ENCODE measurements around the gene CA12.

CA12 gene

DNA sequence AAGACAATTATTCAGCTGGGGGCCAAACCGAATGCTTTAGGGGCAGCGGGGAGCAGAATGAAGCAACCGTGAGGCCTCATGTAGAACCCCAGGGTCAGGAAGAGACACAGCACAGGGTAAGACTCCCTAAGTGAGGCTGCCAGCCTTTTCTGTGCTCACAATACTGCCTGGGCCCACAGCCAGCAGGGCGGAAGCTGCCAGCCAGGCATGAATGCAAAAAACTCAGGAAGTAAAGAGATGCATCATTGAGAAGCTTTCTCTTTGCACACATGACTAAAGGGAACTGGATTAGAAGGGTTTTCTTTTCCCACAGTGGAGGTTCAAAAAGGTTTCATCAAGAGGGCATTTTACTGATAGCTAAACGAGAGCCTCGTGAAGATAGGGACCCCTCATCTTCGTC lies 33.3 kb downstream of the CA12 start:
- TF ChIP-seq GATA3 (IDR thresholded peaks at IDR 0.05; ENCODE audit: low read depth, low read length), result no peak

GRCh38 chr15:63347074-63347857 lies 34.4 kb downstream of the CA12 start:
- TF ChIP-seq GATA3 (IDR thresholded peaks at IDR 0.05; ENCODE audit: low read depth, low read length) (0 out of 2 replicates have a peak, but pooled peaks have one; percentile 27), GATA2 (IDR thresholded peaks at IDR 0.05; ENCODE audit: low read depth, low read length) (no peak)

GRCh38 chr15:63345391-63345752 lies 36.3 kb downstream of the CA12 start:
- TF ChIP-seq GATA2 (IDR thresholded peaks at IDR 0.05; ENCODE audit: low read depth, low read length) (no peak), GATA3 (IDR thresholded peaks at IDR 0.05; ENCODE audit: low read depth, low read length) (no peak)

DNA sequence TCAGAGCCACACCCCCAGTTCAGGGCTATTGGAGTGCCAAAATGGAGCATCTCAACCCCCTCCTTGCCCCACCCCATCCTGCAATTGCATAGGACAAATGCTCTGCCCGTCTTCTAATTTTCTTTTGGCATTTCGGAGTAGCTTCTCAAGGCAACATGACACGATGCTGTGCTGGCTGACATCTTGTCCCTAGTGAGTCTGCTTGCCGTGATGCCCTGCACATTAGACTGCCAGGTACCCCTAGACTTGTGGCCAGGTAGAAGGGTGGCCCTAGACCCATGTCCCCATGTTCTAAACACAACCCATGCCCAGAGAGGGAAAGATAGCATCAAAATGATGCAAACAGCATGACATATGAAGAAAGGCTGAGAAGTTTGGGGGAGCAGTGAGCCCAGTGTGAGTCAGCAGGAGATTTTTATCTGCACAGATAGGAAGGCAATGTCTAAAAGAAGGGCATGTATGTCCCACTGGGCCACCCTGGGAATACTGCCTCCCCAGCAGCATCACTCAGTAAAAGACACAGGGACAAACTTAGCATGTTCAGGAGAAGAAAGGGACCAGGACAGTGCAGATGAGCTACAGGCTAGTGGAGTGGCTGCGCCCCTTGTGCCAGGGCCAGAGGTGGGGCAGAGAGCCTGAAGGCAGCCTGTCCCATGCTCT lies 36.8 kb downstream of the CA12 start:
- TF ChIP-seq GATA3 (IDR thresholded peaks at IDR 0.05; ENCODE audit: low read depth, low read length) (no peak), GATA2 (IDR thresholded peaks at IDR 0.05; ENCODE audit: low read depth, low read length) (no peak; the same call in 1 of the 2 replicates)

- TF ChIP-seq GATA3 (IDR thresholded peaks at IDR 0.05; ENCODE audit: low read depth, low read length) (no peak), GATA2 (IDR thresholded peaks at IDR 0.05; ENCODE audit: low read depth, low read length) (no peak)
These were observed 39.7 kb downstream of the CA12 start for GRCh38 chr15:63341898-63342297.

GRCh38 chr15:63340878-63341277 lies 40.8 kb downstream of the CA12 start:
- TF ChIP-seq GATA2 (IDR thresholded peaks at IDR 0.05; ENCODE audit: low read depth, low read length) (no peak), GATA3 (IDR thresholded peaks at IDR 0.05; ENCODE audit: low read depth, low read length) (no peak)

GRCh38 chr15:63340353-63340752 lies 41.3 kb downstream of the CA12 start:
- no peak for TF ChIP-seq GATA3 (IDR thresholded peaks at IDR 0.05; ENCODE audit: low read depth, low read length)
- TF ChIP-seq GATA2 (IDR thresholded peaks at IDR 0.05; ENCODE audit: low read depth, low read length), result no peak

GRCh38 chr15:63339836-63340235 lies 41.8 kb downstream of the CA12 start:
- TF ChIP-seq GATA2 (IDR thresholded peaks at IDR 0.05; ENCODE audit: low read depth, low read length) (no peak), GATA3 (IDR thresholded peaks at IDR 0.05; ENCODE audit: low read depth, low read length) (no peak)

DNA sequence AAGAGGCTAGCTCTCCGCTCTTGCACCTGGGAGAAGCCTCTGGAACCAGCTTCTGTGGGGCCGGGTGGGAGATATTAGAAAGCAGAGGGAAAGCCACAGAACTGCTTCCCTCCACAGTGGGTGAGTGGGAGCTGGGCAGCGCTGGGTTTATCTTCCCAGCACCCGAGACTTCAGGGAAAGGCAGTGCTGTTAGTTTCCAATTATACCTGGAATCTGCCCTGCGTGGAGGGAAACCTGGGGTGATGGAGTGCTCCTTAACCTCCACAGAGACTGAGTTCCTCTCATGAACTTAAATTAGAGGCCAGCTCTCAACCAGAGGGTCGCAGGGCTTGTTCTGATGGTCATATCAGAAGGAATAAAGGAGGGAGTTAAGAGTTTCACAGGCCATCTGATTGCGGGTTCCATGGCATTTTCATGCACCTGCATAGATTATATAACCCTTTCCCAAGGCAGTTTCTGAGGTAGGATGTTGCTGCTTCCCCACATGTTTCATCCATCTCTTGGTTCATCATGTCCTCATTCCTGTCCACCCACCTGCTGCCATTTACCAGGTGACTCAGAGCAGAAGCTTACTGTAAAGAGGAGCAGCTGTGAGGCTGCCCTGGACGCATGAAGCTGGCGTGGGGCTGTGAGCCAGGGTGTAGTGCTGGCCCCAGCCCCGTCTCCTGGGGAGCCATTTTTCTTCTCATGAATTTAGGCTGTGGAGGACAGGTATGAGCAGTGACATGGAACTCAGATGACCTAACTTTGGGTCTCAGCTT lies 42.5 kb downstream of the CA12 start:
- TF ChIP-seq GATA2 (IDR thresholded peaks at IDR 0.05; ENCODE audit: low read depth, low read length) (no peak), GATA3 (IDR thresholded peaks at IDR 0.05; ENCODE audit: low read depth, low read length) (no peak)

DNA sequence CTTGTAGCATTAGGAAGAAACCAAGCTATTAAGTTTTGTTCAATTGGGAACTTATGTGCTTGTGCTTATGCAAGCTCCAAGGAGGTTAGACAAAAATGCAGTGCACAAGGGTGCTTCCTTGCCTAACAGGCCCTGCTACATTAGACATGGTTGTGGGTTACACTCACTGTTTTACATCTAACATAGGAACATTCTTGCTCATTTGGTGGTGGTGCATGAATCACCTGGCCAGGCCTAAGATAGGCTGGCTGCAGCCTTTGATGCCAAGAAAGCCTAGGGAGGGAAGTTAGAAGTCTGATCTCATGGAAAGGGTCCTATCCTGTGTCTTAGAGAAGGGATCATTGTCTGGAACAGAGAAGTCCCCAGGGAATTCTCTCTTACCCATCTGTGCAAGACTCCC lies 43.5 kb downstream of the CA12 start:
- TF ChIP-seq GATA2 (IDR thresholded peaks at IDR 0.05; ENCODE audit: low read depth, low read length), result no peak
- TF ChIP-seq GATA3 (IDR thresholded peaks at IDR 0.05; ENCODE audit: low read depth, low read length), result no peak

GRCh38 chr15:63337046-63337445 lies 44.6 kb downstream of the CA12 start:
- TF ChIP-seq GATA3 (IDR thresholded peaks at IDR 0.05; ENCODE audit: low read depth, low read length) (no peak), GATA2 (IDR thresholded peaks at IDR 0.05; ENCODE audit: low read depth, low read length) (no peak)

- TF ChIP-seq GATA2 (IDR thresholded peaks at IDR 0.05; ENCODE audit: low read depth, low read length), result no peak
- TF ChIP-seq GATA3 (IDR thresholded peaks at IDR 0.05; ENCODE audit: low read depth, low read length), result no peak
These were observed 46.0 kb downstream of the CA12 start for GRCh38 chr15:63335543-63336240.

- TF ChIP-seq GATA3 (IDR thresholded peaks at IDR 0.05; ENCODE audit: low read depth, low read length) (no peak), GATA2 (IDR thresholded peaks at IDR 0.05; ENCODE audit: low read depth, low read length) (no peak)
These were observed 46.8 kb downstream of the CA12 start for GRCh38 chr15:63334821-63335220.

All from SH-SY5Y (cell line).